IMR-90 (cell line): ENCODE measurements around the gene KIF13A. TPM values are rescaled to one million over a fixed set of nuclear protein-coding genes. Genes with fewer than 3 reads are reported as not detected.
A peak's percentile ranks its signal among the peaks of the same experiment; 100 is the strongest.

ENCODE experiments used
- ATAC-seq: fragments of 200-7000 bp; cut with Tn5 transposase; 2 replicates; pipeline ENCODE4 v1.9.1; 2020; ENCODE audit warnings: low read depth, mild to moderate bottlenecking, moderate library complexity
- BruUV-seq: library from RNA; stranded (reverse); fragments of 400-500 nt; replicated peaks from 2 replicates; lab custom pipeline; 2021; lab: Mats Ljungman, UMichigan
- CTCF ChIA-PET: fragments of 300-600 bp; formaldehyde crosslinking; extraction: SDS; loops from one replicate; lab custom pipeline; 2021; ENCODE audit warnings: antibody characterized with exemption; lab: Yijun Ruan, JAX
- POLR2A ChIA-PET: fragments of 300-600 bp; sonication (Branson Sonifier 250); formaldehyde crosslinking; loops from one replicate; lab custom pipeline; 2022; ENCODE audit warnings: antibody characterized with exemption; ENCODE audit not compliant: unreplicated experiment; lab: Charles Lee
- DNase-seq: peaks from one replicate; pipeline ENCODE4 v3.0.0; 2013
- H2AFZ ChIP-seq: replicated peaks from 2 replicates; pipeline ENCODE3; 2013; ENCODE audit warnings: low read length, mild to moderate bottlenecking; ENCODE audit not compliant: poor library complexity
- H2AK5ac ChIP-seq: 2 replicates; pipeline ENCODE4 v1.6.1; 2013; ENCODE audit warnings: low read depth, low read length, inconsistent platforms
- H2AK9ac ChIP-seq: replicated peaks from 2 replicates; pipeline ENCODE3; 2013; ENCODE audit warnings: mild to moderate bottlenecking, low read depth, low read length, moderate library complexity; ENCODE audit not compliant: poor library complexity
- H2BK120ac ChIP-seq: 2 replicates; pipeline ENCODE4 v1.6.1; 2013; ENCODE audit warnings: low read depth, low read length, inconsistent platforms
- H2BK15ac ChIP-seq: 3 replicates; pipeline ENCODE4 v1.6.1; 2013; ENCODE audit warnings: low read depth, low read length, inconsistent platforms
- H2BK20ac ChIP-seq: 2 replicates; pipeline ENCODE4 v1.6.1; 2013; ENCODE audit warnings: low read depth, mild to moderate bottlenecking, inconsistent platforms, low read length, moderate library complexity
- H2BK5ac ChIP-seq: 2 replicates; pipeline ENCODE4 v1.6.1; 2013; ENCODE audit warnings: mild to moderate bottlenecking, low read depth, low read length, inconsistent platforms; ENCODE audit not compliant: poor library complexity, severe bottlenecking
- H3K14ac ChIP-seq: replicated peaks from 2 replicates; pipeline ENCODE4 v1.6.1; 2013; ENCODE audit warnings: low read depth, low read length, inconsistent platforms
- H3K18ac ChIP-seq: 2 replicates; pipeline ENCODE4 v1.6.1; 2013; ENCODE audit warnings: low read depth, low read length, control low read depth
- H3K23ac ChIP-seq: 2 replicates; pipeline ENCODE4 v1.6.1; 2013; ENCODE audit warnings: low read depth, low read length, inconsistent platforms
- H3K27ac ChIP-seq: 2 replicates; pipeline ENCODE4 v1.5.1; 2013; ENCODE audit warnings: mild to moderate bottlenecking, control low read depth, low read length; ENCODE audit not compliant: insufficient read depth
- H3K27me3 ChIP-seq: 2 replicates; pipeline ENCODE4 v1.6.1; 2013; ENCODE audit warnings: low read length; ENCODE audit not compliant: control insufficient read depth, insufficient read depth
- H3K36me3 ChIP-seq: 2 replicates; pipeline ENCODE4 v1.6.1; 2013; ENCODE audit warnings: low read length, mixed read lengths; ENCODE audit not compliant: control insufficient read depth, insufficient read depth
- H3K4ac ChIP-seq: 2 replicates; pipeline ENCODE4 v1.6.1; 2013; ENCODE audit warnings: low read depth, low read length, inconsistent platforms
- H3K4me1 ChIP-seq: 2 replicates; pipeline ENCODE4 v1.6.1; 2013; ENCODE audit warnings: low read length, mixed read lengths; ENCODE audit not compliant: control insufficient read depth, insufficient read depth
- H3K4me2 ChIP-seq: 2 replicates; pipeline ENCODE4 v1.6.1; 2013; ENCODE audit warnings: low read depth, mild to moderate bottlenecking, control low read depth, low read length, moderate library complexity
- H3K4me3 ChIP-seq: 2 replicates; pipeline ENCODE4 v1.5.1; 2013; ENCODE audit warnings: low read depth, mild to moderate bottlenecking, control low read depth, low read length, moderate library complexity; ENCODE audit not compliant: insufficient read depth
- H3K56ac ChIP-seq: 2 replicates; pipeline ENCODE4 v1.6.1; 2013; ENCODE audit warnings: low read length, inconsistent platforms; ENCODE audit not compliant: insufficient read depth; ENCODE audit errors: extremely low read depth
- H3K79me1 ChIP-seq, 2 experiments: 2 replicates each; pipeline ENCODE4 v1.6.1; 2013; ENCODE audit warnings: low read length in 2 of 2, inconsistent platforms in 1 of 2, low read depth in 1 of 2
- H3K9ac ChIP-seq: 2 replicates; pipeline ENCODE4 v1.6.1; 2013; ENCODE audit warnings: low read depth, low read length, control low read depth
- H3K9me1 ChIP-seq: 2 replicates; pipeline ENCODE4 v1.6.1; 2013; ENCODE audit warnings: low read length, inconsistent platforms; ENCODE audit not compliant: insufficient read depth
- H3K9me3 ChIP-seq: 2 replicates; pipeline ENCODE4 v1.6.1; 2013; ENCODE audit warnings: low read length; ENCODE audit not compliant: control insufficient read depth, insufficient read depth
- H4K20me1 ChIP-seq: 2 replicates; pipeline ENCODE4 v1.6.1; 2013; ENCODE audit warnings: low read length, inconsistent platforms; ENCODE audit not compliant: insufficient read depth
- H4K5ac ChIP-seq: 2 replicates; pipeline ENCODE4 v1.6.1; 2013; ENCODE audit warnings: mild to moderate bottlenecking, low read depth, low read length, control low read depth
- H4K8ac ChIP-seq, 2 experiments: 2 replicates each; pipeline ENCODE4 v1.6.1; 2013; ENCODE audit warnings: low read depth in 2 of 2, low read length in 2 of 2, control low read depth in 1 of 2, inconsistent platforms in 1 of 2
- H4K91ac ChIP-seq: 2 replicates; pipeline ENCODE4 v1.6.1; 2013; ENCODE audit warnings: low read depth, low read length, inconsistent platforms; ENCODE audit not compliant: insufficient read depth
- CHD1 ChIP-seq: IDR thresholded peaks from 2 replicates; pipeline ENCODE4 v1.6.1; 2012; ENCODE audit warnings: low read depth, low read length, improper control_type of control experiment
- RAD21 ChIP-seq: IDR thresholded peaks from 2 replicates; pipeline ENCODE4 v1.6.1; 2012; ENCODE audit warnings: low read length, improper control_type of control experiment
- RCOR1 ChIP-seq: IDR thresholded peaks from 2 replicates; pipeline ENCODE4 v1.6.1; 2012; ENCODE audit warnings: mild to moderate bottlenecking, low read length, improper control_type of control experiment; ENCODE audit not compliant: insufficient replicate concordance
- WGBS, 2 experiments: methylation state at CpG; one replicate each; pipeline versions ENCODE4 v1.1.5 to v1.1.7; 2013; ENCODE audit warnings: missing lambda C conversion rate in 2 of 2; ENCODE audit not compliant: insufficient read length in 1 of 2; ENCODE audit errors: extremely low coverage in 2 of 2; 5-methylcytosine and 5-hydroxymethylcytosine counted together
- dilution Hi-C: fragments of 300-500 bp; cut with HindIII; formaldehyde crosslinking; loops from one replicate; pipeline ENCODE4 v1.14.3; 2018; ENCODE audit warnings: low sequenced_read_pairs; ENCODE audit not compliant: unreplicated experiment
- in situ Hi-C: fragments of 300-500 bp; cut with MboI; formaldehyde crosslinking; loops from 3 replicates; pipeline ENCODE4 v1.14.3; 2019; ENCODE audit warnings: low sequenced_read_pairs, inconsistent platforms, mixed read lengths
- intact Hi-C: fragments of 100-400 bp; cut with micrococcal nuclease; formaldehyde crosslinking; loops from 2 replicates; pipeline ENCODE4 v1.10.0; 2022
- polyA plus RNA-seq, 3 experiments: library from polyadenylated mRNA; depleted of rRNA; stranded (reverse); fragments of >200 nt; gene quantifications; 2 replicates each; pipeline ENCODE4 v1.2.3, GENCODE V29; 2012; ENCODE audit warnings: low replicate concordance in 1 of 3
- total RNA-seq: library from RNA; depleted of rRNA; stranded (reverse); fragments of >200 nt; gene quantifications from 2 replicates; pipeline ENCODE4 v1.2.3, GENCODE V29; 2012

The KIF13A gene
- total and polyA plus RNA-seq, 2 of the 4 experiments (the other 2 are of a cell fraction), result 23.3 to 51.8 TPM

DNA sequence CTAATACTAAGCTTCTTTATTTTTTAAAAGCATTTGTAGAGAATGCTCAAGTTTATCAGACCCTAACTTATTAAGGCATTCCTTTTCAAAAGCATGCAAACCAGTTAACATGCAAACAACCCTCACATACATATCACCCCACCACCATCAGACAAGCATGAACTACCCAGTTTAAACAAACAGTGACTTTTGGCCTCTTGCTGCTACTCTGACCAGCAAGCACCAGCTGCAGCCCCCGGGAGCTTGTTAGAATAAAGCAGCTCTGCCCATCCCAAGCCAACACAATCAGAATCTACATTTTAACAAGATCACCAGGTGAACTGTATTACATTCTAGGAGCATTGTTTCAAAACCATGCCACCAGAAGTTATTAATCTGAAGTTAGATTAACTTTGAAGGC, 274.9 kb downstream of the KIF13A start:
- Histone ChIP-seq H2BK5ac (peak overlapping the region; percentile 33), H3K9ac (no peak overlapping the region), H2BK120ac (peak overlapping the region; percentile 83), H3K56ac (no peak overlapping the region; the same call in 1 of the 2 replicates), H3K79me1 (peaks cover 0 to 15% of the 10 kb centered on the region in 2 experiments; a peak in 2 of 4 replicates), H2AK5ac (no peak overlapping the region), H2AK9ac (no peak overlapping the region), H3K4me2 (peak overlapping the region; percentile 1; the same call in 1 of the 2 replicates), H3K9me1 (peaks cover 10% of the 10 kb centered on the region), H4K91ac (peak overlapping the region; percentile 38; the same call in 1 of the 2 replicates), H3K36me3 (no peaks in the 10 kb centered on the region), H2AFZ (no peak overlapping the region), H4K8ac (no peak overlapping the region), H2BK20ac (peak overlapping the region; percentile 88), H3K4me1 (peaks cover 14% of the 10 kb centered on the region), H3K27ac (no peak overlapping the region), H2BK15ac (0 out of 3 replicates have a peak overlapping the region, but pooled peaks have one; percentile 11), H3K18ac (no peak overlapping the region), H4K5ac (no peak overlapping the region; the same call in 1 of the 2 replicates), H4K20me1 (no peaks in the 10 kb centered on the region), H3K4me3 (no peak overlapping the region), H3K27me3 (no peaks in the 10 kb centered on the region), H3K4ac (peak overlapping the region; percentile 24; the same call in 1 of the 2 replicates), H3K9me3 (no peaks in the 10 kb centered on the region), H3K14ac (peak overlapping the region; percentile 38; the same call in 1 of the 2 replicates), H3K23ac (no peak overlapping the region)
- intact Hi-C loops, result no loop called here
- no CpG with 5 or more reads among the region's 1 CpG for WGBS, 2 experiments
- ChIA-PET POLR2A (interaction anchor here (0.6 to 0.7 kb wide), 3 partner anchors 9 to 77 kb away, joined by 3 to 4 read pairs (median 3); no protein-coding TSS in a partner anchor), CTCF (no interaction called here)
- DNase-seq (peak; percentile 54), ATAC-seq (peak; percentile 62)
- no TSS peak for BruUV-seq
- dilution Hi-C loops, result no loop called here
- no peak for TF ChIP-seq RAD21
- no peak for TF ChIP-seq RCOR1
- TF ChIP-seq CHD1, result no peak
- in situ Hi-C loops, result no loop called here
